Fibroblast of mammary gland (primary cell): Measurements from ENCODE around the gene PAN3.
A peak's percentile ranks its signal among the peaks of the same experiment; 100 is the strongest.

ENCODE experiments used
- DNase-seq: peaks from one replicate; pipeline ENCODE4 v3.0.0-alpha.2; 2010; ENCODE audit warnings: low read depth
- H3K4me3 ChIP-seq: 2 replicates; pipeline ENCODE4 v1.5.1; 2011; ENCODE audit warnings: low read depth, mild to moderate bottlenecking, low read length, moderate library complexity; ENCODE audit not compliant: control insufficient read depth
- CTCF ChIP-seq: conservative IDR thresholded peaks from 2 replicates; pipeline ENCODE4 v1.5.1; 2011; ENCODE audit warnings: low read depth, low read length, inconsistent platforms; ENCODE audit not compliant: control insufficient read depth, insufficient read depth

The PAN3 gene

GRCh38 chr13:28204043-28204442 lies 65.7 kb downstream of the PAN3 start:
- TF ChIP-seq CTCF: no peak
- H3K4me3 ChIP-seq: no peak overlapping the region
- DNase-seq: no peak

- DNase-seq: no peak
- TF ChIP-seq CTCF: no peak
Measured at GRCh38 chr13:28204690-28205443, 66.5 kb downstream of the PAN3 start.

GRCh38 chr13:28218679-28219078 lies 80.3 kb downstream of the PAN3 start:
- no peak overlapping the region for H3K4me3 ChIP-seq
- no peak for DNase-seq
- TF ChIP-seq CTCF: no peak

More at GRCh38 chr13:28204690-28205443, 66.5 kb downstream of the PAN3 start:
- H3K4me3 ChIP-seq: no peak overlapping the region

GRCh38 chr13:28219408-28220099 lies 81.2 kb downstream of the PAN3 start:
- DNase-seq: no peak
- TF ChIP-seq CTCF: no peak
- H3K4me3 ChIP-seq: no peak overlapping the region

GRCh38 chr13:28220166-28220565 lies 81.8 kb downstream of the PAN3 start:
- TF ChIP-seq CTCF: no peak
- DNase-seq: peak; percentile 58
- no peak overlapping the region for H3K4me3 ChIP-seq

GRCh38 chr13:28229522-28230411 lies 91.4 kb downstream of the PAN3 start:
- no peak overlapping the region for H3K4me3 ChIP-seq
- no peak for DNase-seq
- no peak for TF ChIP-seq CTCF
